ENCODE measurements around the gene LIPC. TPM values are rescaled to one million over a fixed set of nuclear protein-coding genes. Genes with fewer than 3 reads are reported as not detected.

The LIPC gene
- total and polyA plus RNA-seq, 2 experiments from 2014 or later, result not detected

DNA sequence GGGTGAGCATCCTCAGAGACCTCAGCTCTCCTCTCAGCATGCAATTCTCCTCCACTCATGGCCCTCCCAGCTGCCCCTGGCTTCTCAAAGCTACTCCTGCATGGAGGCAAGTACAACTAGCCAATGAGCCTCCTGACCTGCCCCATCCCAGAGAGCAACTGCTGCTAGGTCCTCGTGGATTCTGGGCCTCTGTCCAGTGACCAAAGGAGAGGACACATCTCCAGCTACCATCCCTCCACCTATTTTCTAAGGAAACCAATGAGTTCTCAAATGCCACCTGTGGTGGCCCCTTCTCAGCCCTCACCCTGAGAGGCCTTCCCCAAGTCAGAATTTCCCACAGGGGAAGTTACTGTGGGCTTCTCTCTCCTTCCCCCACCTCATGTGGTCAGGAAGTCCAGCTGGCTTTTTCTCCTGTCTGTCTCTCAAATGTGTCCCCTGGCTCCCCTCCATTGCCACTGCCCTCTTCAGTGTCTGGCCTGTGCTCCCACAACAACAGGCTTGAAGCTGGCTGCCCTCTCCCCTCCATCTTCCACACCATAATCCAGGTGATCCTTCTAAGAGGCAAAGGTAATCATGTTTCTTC is 43.0 kb downstream of the LIPC start (continued):
- TF ChIP-seq, protein P1, sequence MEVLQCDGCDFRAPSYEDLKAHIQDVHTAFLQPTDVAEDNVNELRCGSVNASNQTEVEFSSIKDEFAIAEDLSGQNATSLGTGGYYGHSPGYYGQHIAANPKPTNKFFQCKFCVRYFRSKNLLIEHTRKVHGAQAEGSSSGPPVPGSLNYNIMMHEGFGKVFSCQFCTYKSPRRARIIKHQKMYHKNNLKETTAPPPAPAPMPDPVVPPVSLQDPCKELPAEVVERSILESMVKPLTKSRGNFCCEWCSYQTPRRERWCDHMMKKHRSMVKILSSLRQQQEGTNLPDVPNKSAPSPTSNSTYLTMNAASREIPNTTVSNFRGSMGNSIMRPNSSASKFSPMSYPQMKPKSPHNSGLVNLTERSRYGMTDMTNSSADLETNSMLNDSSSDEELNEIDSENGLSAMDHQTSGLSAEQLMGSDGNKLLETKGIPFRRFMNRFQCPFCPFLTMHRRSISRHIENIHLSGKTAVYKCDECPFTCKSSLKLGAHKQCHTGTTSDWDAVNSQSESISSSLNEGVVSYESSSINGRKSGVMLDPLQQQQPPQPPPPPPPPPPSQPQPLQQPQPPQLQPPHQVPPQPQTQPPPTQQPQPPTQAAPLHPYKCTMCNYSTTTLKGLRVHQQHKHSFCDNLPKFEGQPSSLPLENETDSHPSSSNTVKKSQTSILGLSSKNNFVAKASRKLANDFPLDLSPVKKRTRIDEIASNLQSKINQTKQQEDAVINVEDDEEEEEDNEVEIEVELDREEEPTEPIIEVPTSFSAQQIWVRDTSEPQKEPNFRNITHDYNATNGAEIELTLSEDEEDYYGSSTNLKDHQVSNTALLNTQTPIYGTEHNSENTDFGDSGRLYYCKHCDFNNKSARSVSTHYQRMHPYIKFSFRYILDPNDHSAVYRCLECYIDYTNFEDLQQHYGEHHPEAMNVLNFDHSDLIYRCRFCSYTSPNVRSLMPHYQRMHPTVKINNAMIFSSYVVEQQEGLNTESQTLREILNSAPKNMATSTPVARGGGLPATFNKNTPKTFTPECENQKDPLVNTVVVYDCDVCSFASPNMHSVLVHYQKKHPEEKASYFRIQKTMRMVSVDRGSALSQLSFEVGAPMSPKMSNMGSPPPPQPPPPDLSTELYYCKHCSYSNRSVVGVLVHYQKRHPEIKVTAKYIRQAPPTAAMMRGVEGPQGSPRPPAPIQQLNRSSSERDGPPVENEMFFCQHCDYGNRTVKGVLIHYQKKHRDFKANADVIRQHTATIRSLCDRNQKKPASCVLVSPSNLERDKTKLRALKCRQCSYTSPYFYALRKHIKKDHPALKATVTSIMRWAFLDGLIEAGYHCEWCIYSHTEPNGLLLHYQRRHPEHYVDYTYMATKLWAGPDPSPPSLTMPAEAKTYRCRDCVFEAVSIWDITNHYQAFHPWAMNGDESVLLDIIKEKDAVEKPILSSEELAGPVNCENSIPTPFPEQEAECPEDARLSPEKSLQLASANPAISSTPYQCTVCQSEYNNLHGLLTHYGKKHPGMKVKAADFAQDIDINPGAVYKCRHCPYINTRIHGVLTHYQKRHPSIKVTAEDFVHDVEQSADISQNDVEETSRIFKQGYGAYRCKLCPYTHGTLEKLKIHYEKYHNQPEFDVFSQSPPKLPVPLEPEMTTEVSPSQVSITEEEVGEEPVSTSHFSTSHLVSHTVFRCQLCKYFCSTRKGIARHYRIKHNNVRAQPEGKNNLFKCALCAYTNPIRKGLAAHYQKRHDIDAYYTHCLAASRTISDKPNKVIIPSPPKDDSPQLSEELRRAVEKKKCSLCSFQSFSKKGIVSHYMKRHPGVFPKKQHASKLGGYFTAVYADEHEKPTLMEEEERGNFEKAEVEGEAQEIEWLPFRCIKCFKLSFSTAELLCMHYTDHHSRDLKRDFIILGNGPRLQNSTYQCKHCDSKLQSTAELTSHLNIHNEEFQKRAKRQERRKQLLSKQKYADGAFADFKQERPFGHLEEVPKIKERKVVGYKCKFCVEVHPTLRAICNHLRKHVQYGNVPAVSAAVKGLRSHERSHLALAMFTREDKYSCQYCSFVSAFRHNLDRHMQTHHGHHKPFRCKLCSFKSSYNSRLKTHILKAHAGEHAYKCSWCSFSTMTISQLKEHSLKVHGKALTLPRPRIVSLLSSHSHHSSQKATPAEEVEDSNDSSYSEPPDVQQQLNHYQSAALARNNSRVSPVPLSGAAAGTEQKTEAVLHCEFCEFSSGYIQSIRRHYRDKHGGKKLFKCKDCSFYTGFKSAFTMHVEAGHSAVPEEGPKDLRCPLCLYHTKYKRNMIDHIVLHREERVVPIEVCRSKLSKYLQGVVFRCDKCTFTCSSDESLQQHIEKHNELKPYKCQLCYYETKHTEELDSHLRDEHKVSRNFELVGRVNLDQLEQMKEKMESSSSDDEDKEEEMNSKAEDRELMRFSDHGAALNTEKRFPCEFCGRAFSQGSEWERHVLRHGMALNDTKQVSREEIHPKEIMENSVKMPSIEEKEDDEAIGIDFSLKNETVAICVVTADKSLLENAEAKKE (CRISPR knock-in tag; IDR thresholded peaks at IDR 0.05), result no peak
- no peak for TF ChIP-seq STAT1 (IDR thresholded peaks at IDR 0.05; ENCODE audit: unreplicated experiment)
- no peak for TF ChIP-seq ZNF114 (CRISPR knock-in tag; IDR thresholded peaks at IDR 0.05)
- no peak for TF ChIP-seq EZH2 (IDR thresholded peaks at IDR 0.05; ENCODE audit: low read depth, unreplicated experiment)
- TF ChIP-seq CREB1 (CRISPR knock-in tag; IDR thresholded peaks at IDR 0.05; ENCODE audit: low read depth), result no peak
- TF ChIP-seq ZNF331 (CRISPR knock-in tag; IDR thresholded peaks at IDR 0.05; ENCODE audit: low read depth), result no peak
- TF ChIP-seq, protein P2, sequence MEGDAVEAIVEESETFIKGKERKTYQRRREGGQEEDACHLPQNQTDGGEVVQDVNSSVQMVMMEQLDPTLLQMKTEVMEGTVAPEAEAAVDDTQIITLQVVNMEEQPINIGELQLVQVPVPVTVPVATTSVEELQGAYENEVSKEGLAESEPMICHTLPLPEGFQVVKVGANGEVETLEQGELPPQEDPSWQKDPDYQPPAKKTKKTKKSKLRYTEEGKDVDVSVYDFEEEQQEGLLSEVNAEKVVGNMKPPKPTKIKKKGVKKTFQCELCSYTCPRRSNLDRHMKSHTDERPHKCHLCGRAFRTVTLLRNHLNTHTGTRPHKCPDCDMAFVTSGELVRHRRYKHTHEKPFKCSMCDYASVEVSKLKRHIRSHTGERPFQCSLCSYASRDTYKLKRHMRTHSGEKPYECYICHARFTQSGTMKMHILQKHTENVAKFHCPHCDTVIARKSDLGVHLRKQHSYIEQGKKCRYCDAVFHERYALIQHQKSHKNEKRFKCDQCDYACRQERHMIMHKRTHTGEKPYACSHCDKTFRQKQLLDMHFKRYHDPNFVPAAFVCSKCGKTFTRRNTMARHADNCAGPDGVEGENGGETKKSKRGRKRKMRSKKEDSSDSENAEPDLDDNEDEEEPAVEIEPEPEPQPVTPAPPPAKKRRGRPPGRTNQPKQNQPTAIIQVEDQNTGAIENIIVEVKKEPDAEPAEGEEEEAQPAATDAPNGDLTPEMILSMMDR (conservative IDR thresholded peaks at IDR 0.05; ENCODE audit: low read depth in 2 of 2), result no peak
